HG03025 (cell line): ENCODE measurements around the gene RERG.
"Not testable (repeated sequence)": the region's sequence is repeated elsewhere in the genome, so short reads cannot be mapped to it uniquely, and the experiment has no call there.

Source experiments
- ATAC-seq: cut with Tn5 transposase; IDR thresholded peaks from one replicate; pipeline ENCODE4 v1.9.1; 2021; ENCODE audit warnings: mild to moderate bottlenecking, moderate library complexity; ENCODE audit not compliant: unreplicated experiment, low FRiP score

Gene RERG

GRCh38 chr12:15220915-15221885, at the start of gene RERG:
TSS of gene RERG (minus strand) at chr12:15221417. CDS start at chr12:15217489, 3,928 bp downstream.
- peak; percentile 95 for ATAC-seq

- no peak for ATAC-seq
These were observed 49.4 kb upstream of the RERG start for GRCh38 chr12:15270591-15270990.

GRCh38 chr12:15268927-15269552, 47.8 kb upstream of the RERG start:
- ATAC-seq = peak; percentile 76

DNA sequence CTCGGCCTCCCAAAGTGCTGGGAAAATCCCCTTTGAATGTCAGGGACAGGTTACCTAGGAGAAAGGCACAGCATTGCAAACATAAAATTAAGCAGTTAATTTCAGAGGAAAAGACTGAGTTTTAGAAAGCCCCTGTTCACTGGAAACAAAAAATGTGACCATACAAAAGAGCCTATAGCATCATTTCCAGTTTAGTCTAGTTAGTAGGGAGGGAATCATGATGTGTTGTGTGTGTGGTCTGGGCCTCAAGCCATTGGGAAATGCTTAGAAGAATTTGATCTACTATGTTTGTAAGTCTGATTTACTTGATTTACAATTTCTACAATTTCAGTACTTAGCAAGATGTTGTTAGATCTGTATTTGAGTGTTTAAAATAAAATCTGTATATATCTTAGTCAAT, 47.1 kb upstream of the RERG start:
- ATAC-seq = no peak

DNA sequence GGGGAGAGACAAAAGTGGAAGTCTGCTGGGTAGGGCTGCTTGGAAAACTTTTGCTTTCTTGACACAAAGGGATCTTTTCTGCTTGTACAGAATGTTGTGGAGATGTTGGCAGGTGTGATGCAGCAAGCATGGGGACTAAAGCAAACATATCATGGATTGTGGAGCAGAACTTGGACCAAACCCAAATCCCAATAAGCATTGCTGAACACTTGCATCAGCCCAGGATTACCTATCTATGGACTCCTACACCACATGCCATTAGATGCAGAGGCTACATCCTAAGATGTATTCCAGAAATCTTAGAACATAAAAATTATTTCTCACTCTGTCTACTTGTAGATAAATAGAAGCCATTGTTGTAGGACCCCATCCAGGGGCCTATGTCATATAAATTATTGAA, 44.7 kb upstream of the RERG start:
- ATAC-seq = no peak

DNA sequence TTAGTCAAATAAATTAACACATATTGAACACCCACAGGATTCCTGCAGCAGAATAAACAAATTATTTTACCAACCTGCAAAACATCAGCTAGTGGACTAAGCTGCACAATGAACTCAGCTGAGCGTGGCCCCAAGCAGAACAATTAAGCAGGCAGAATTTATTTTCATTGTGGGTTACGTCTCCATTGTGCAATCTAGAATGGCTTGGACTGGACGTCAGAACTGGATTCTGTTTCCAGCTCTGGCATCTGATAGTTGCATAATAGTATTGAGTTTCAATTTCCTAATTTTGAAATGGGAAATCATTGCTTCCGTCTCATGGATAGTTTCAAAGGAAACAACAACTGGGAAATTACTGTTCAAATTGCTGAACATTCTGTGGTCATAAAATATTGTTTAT, 35.5 kb upstream of the RERG start:
- no peak for ATAC-seq

GRCh38 chr12:15253990-15254389, 32.8 kb upstream of the RERG start:
- ATAC-seq = no peak

GRCh38 chr12:15244926-15245325, 23.7 kb upstream of the RERG start:
- no peak for ATAC-seq

GRCh38 chr12:15244341-15244740, 23.1 kb upstream of the RERG start:
- no peak for ATAC-seq

GRCh38 chr12:15243102-15243501, 21.9 kb upstream of the RERG start:
- no peak for ATAC-seq

DNA sequence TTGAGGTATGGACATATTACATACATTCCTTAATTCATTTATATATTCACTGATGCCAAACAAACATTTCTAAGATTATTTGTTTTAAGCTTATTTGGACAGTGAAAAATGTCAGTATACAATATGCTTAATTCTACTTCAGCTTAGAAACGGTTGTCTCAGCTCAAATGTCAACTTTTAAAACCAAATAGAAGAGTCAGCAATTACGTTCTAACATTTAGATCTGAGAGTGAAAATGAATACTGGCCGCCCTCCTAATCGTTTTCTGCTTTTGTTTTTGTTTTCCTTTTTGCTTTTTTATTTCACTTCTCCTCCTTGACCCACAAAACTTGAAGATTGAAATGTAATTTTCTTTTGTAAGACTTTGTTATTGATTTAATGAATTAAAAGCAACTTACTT, 19.7 kb upstream of the RERG start:
- no peak for ATAC-seq

DNA sequence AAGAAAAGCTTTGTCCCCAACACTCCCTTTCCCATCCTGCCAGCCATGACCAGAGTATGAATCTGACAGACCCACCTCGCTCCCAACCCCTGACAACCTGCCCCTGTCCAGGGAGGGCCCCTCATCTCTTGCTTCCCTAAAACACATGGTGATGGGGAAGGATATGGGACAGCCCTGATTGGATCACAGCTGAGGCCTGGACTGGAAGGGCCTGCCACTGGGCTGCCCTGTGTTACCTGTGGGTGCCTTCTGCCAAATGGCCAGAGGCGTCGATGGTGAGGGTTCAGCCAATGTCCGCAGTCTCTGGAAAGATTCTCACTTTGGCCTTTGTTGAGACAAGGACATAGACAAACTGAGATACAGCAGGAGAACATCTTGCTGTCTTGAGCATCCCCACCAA, 13.3 kb upstream of the RERG start:
- no peak for ATAC-seq

DNA sequence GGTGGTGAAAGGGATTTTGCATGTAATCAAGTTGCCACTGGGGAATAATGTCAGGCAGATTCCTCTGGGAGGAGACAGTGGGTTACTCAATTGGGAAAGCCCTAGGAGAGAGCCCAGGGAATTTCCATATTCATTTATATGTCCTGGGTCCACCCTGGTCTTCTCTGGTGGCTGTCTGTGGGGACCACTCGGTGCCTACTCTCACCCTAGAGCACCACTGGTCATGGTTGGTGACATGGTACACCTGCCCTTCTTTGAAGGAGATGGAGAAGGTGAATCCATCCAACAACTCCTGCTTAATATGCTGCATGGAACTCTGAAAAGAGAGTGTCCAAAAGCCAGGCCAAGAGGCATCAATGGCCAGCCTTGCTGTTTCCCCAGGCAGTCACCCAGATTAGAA, 12.8 kb upstream of the RERG start:
- no peak for ATAC-seq

GRCh38 chr12:15232959-15233358, 11.7 kb upstream of the RERG start:
- no peak for ATAC-seq

- ATAC-seq = no peak
These were observed 10.3 kb upstream of the RERG start for GRCh38 chr12:15231493-15231892.

DNA sequence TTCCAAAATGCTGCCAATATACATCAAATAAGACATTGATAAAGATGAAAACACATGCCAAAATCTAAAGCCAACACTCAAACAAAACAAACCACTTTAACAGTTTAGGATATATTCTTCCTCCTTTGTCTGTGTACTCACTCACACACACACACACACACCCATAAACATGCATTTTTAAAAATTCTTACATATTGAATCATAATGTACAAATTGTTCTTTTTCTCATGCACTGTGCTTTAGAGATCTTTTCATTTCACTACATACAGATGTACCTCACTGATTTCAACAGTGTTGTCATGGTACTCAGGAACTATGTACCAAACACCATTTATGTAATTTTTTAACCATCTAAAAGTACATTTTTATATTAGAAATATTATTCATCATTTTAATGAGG, 9.5 kb upstream of the RERG start:
- no peak for ATAC-seq

GRCh38 chr12:15230137-15230536, 8.9 kb upstream of the RERG start:
- ATAC-seq = no peak

DNA sequence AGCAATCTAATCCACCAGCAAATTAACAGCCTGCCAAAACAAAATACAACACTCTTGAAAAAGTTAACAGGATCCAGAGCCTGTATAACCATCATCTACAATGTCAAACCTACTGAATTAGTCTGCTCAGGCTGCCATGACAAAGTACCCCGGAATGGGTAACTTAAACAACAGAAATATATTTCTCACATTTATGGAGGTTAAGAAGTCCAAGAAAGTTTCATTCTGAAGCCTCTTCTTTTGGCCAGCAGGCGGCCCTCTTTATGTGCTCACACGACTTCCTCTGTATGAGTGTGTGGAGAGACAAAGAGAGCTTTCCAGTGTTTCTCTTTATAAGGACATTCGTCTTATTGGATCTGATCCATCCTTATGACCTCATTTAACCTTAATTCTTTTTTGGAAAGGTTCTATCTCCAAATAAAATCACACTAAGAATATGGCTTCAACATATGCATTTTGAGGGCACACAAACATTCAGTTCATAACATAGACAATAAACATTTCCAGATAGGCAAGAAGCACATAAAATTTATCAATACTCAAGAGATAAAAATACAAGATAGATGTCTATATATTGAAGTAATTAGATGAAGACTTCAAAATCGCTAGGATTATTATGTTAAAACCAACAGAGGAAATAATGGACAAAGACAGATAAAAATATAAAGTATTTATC, 5.9 kb upstream of the RERG start:
- no peak for ATAC-seq

- not testable (repeated sequence) for ATAC-seq
These were observed 4.6 kb upstream of the RERG start for GRCh38 chr12:15225863-15226218.

GRCh38 chr12:15225136-15225862, 4.1 kb upstream of the RERG start:
- ATAC-seq = no peak

DNA sequence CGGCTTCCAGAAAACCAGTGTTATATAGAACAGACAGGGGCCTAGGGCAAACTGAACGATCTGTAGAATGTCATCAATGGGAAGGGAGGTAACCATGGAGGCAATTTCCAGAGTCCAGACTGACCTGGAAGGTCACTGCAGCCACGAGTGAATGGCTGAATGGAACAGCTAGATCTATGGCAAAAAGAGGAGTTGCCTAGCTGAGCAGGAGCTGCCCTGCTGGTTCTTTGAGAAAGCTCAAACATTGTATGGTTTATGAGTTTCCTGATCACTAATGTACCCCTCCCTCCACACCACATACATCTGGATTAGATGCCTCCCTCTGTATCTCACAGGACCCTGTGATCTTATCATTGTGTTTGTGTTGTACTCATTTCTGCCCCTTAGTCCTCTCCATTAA, 1.0 kb upstream of the RERG start:
- ATAC-seq = no peak
